ENCODE measurements around the gene FAM234A. TPM values are rescaled to one million over a fixed set of nuclear protein-coding genes. Genes with fewer than 3 reads are reported as not detected.

FAM234A gene
- total RNA-seq, 1 experiment from 2014 or later: 94.9 TPM

DNA sequence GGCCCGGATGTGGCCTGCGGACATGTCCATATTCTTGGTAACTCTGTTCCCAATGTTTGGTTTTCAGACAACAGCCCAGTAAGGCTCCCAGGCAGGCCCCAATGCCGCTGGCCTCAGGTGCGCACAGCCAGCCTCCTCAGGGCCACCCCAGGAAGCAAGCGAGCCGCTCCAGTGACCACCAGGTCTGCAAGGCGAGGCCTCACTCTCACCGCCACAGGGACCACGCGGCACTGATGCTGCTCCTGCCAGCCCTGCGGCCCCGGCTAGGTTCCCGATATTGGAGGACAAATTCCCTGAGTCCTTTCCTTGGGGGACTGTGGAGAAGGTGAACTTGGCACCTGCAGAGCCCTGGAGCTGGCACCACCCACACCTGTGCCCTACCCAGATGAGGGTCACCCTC, 67.3 kb downstream of the FAM234A start:
- H3K27ac Mint-ChIP-seq: peak overlapping the region in 2 of 3 experiments; percentile 39 to 78; a peak in 3 of 7 replicates
- no peaks in the 10 kb centered on the region for H3K27me3 Mint-ChIP-seq (ENCODE audit: low read depth)
- no peak overlapping the region for H4K5ac ChIP-seq (ENCODE audit: insufficient read length, low read depth, low read length)
- no peak overlapping the region for H2BK5ac ChIP-seq (ENCODE audit: insufficient read length, low read length)
- H3K27me3 ChIP-seq (ENCODE audit: insufficient read depth, low read length): no peaks in the 10 kb centered on the region
- H3K14ac ChIP-seq (ENCODE audit: insufficient read depth, low read length): no peak overlapping the region
- no peaks in the 10 kb centered on the region for H4K20me1 ChIP-seq (ENCODE audit: control insufficient read depth, insufficient read depth, insufficient read length)
- H3K23ac ChIP-seq (ENCODE audit: insufficient read length, low read depth, low read length): no peak overlapping the region
- H2AK5ac ChIP-seq (ENCODE audit: insufficient read length, low read length): no peak overlapping the region
- TF ChIP-seq, protein P1, sequence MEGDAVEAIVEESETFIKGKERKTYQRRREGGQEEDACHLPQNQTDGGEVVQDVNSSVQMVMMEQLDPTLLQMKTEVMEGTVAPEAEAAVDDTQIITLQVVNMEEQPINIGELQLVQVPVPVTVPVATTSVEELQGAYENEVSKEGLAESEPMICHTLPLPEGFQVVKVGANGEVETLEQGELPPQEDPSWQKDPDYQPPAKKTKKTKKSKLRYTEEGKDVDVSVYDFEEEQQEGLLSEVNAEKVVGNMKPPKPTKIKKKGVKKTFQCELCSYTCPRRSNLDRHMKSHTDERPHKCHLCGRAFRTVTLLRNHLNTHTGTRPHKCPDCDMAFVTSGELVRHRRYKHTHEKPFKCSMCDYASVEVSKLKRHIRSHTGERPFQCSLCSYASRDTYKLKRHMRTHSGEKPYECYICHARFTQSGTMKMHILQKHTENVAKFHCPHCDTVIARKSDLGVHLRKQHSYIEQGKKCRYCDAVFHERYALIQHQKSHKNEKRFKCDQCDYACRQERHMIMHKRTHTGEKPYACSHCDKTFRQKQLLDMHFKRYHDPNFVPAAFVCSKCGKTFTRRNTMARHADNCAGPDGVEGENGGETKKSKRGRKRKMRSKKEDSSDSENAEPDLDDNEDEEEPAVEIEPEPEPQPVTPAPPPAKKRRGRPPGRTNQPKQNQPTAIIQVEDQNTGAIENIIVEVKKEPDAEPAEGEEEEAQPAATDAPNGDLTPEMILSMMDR (conservative IDR thresholded peaks at IDR 0.05): no peak
- peaks cover 11 to 47% (median 34%) of the 10 kb centered on the region in 3 experiments; a peak in 6 of 7 replicates for H3K36me3 Mint-ChIP-seq (ENCODE audit: insufficient read depth in 1 of 3, low read depth in 3 of 3)
- WGBS (ENCODE audit: extremely low coverage, insufficient read length, low lambda C conversion rate): no CpG with 5 or more reads among the region's 13 CpGs
- H3K9me3 ChIP-seq (ENCODE audit: control insufficient read depth, low read depth, low read length): no peaks in the 10 kb centered on the region
- H2BK120ac ChIP-seq (ENCODE audit: low read depth, low read length, poor library complexity, severe bottlenecking): no peak overlapping the region
- DNase-seq: no peak
- H3K56ac ChIP-seq (ENCODE audit: insufficient read length, low read depth, low read length): no peak overlapping the region
- H3K9ac ChIP-seq (ENCODE audit: extremely low read depth, insufficient read length, low read length): no peak overlapping the region
- H2BK20ac ChIP-seq (ENCODE audit: low read depth, low read length, poor library complexity, severe bottlenecking): no peak overlapping the region
- no peaks in the 10 kb centered on the region for H3K4me1 ChIP-seq (ENCODE audit: insufficient read depth, low read length)
- no peaks in the 10 kb centered on the region for H3K23me2 ChIP-seq (ENCODE audit: insufficient read length, low read depth, low read length, poor library complexity, severe bottlenecking)
- no peak overlapping the region for H2BK15ac ChIP-seq (ENCODE audit: low read depth, low read length)
- no peak overlapping the region for H3K4me3 Mint-ChIP-seq
- H2AFZ ChIP-seq (ENCODE audit: low read length): no peak overlapping the region
- H3K4ac ChIP-seq (ENCODE audit: low read depth, low read length): no peak overlapping the region
- no peaks in the 10 kb centered on the region for H3K4me1 Mint-ChIP-seq
- no peak overlapping the region for H4K91ac ChIP-seq (ENCODE audit: insufficient read length, low read depth, low read length)
- H3K18ac ChIP-seq (ENCODE audit: insufficient read length, low read depth, low read length): no peak overlapping the region
- no peaks in the 10 kb centered on the region for H3K79me2 ChIP-seq (ENCODE audit: insufficient read depth, low read length)
- H2BK12ac ChIP-seq (ENCODE audit: insufficient read length, low read depth, low read length): no peak overlapping the region
- H4K8ac ChIP-seq (replicated peaks; ENCODE audit: insufficient read length, low read depth, low read length): no peak overlapping the region
- no peaks in the 10 kb centered on the region for H3K79me1 ChIP-seq (ENCODE audit: insufficient read depth, low read depth, low read length, poor library complexity, severe bottlenecking)
- H3K27ac ChIP-seq (ENCODE audit: insufficient read length, low read depth, low read length): no peak overlapping the region
- H3T11ph ChIP-seq (ENCODE audit: low read length): no peak overlapping the region
- no peaks in the 10 kb centered on the region for H3K9me3 Mint-ChIP-seq
- H3K4me2 ChIP-seq (ENCODE audit: insufficient read depth, insufficient read length, low read length): no peak overlapping the region

Measured in H9 (cell line).